OCI-LY7 (cell line): Measurements from ENCODE around the gene OGA. TPM values are rescaled to one million over a fixed set of nuclear protein-coding genes. Genes with fewer than 3 reads are reported as not detected.
"Not testable (repeated sequence)": the region's sequence is repeated elsewhere in the genome, so short reads cannot be mapped to it uniquely, and the experiment has no call there.

ENCODE experiments used
- BruUV-seq: library from RNA; stranded (reverse); fragments of 400-500 nt; replicated peaks from 2 replicates; lab custom pipeline; 2021; lab: Mats Ljungman, UMichigan
- CTCF ChIA-PET: fragments of 300-600 bp; sonication (Branson Sonifier 250); formaldehyde crosslinking; loops from one replicate; lab custom pipeline; 2022; ENCODE audit warnings: antibody characterized with exemption; ENCODE audit not compliant: unreplicated experiment; lab: Charles Lee
- POLR2A ChIA-PET: fragments of 300-600 bp; sonication (Branson Sonifier 250); formaldehyde crosslinking; loops from one replicate; lab custom pipeline; 2022; ENCODE audit warnings: antibody characterized with exemption; lab: Charles Lee
- DNase-seq: peaks from one replicate; pipeline ENCODE4 v3.0.0-alpha.2; 2015; ENCODE audit warnings: low spot score
- H2AFZ ChIP-seq: fragments of 200-600 bp; sonication (generic), shearing (Covaris generic); 2 replicates; pipeline ENCODE4 v1.6.1; 2014; ENCODE audit warnings: mild to moderate bottlenecking, antibody characterized with exemption, low read length, moderate library complexity
- H3K27ac ChIP-seq: fragments of 200-600 bp; sonication (generic); 2 replicates; pipeline ENCODE4 v1.5.1; 2014; ENCODE audit warnings: mixed run types, low read depth, mild to moderate bottlenecking, moderate library complexity, low read length, inconsistent platforms; ENCODE audit not compliant: poor library complexity, severe bottlenecking
- H3K36me3 ChIP-seq: fragments of 200-600 bp; sonication (generic); 2 replicates; pipeline ENCODE4 v1.6.1; 2014; ENCODE audit warnings: mild to moderate bottlenecking, antibody characterized with exemption, low read length, moderate library complexity, mixed read lengths; ENCODE audit not compliant: insufficient read depth
- H3K4me1 ChIP-seq: fragments of 200-600 bp; sonication (generic); 2 replicates; pipeline ENCODE4 v1.5.1; 2014; ENCODE audit warnings: mild to moderate bottlenecking, low read length; ENCODE audit not compliant: insufficient read depth, poor library complexity, severe bottlenecking
- H3K4me2 ChIP-seq: fragments of 200-600 bp; sonication (generic); 2 replicates; pipeline ENCODE4 v1.6.1; 2014; ENCODE audit warnings: mild to moderate bottlenecking, low read length
- H3K4me3 ChIP-seq: fragments of 200-600 bp; sonication (generic); 2 replicates; pipeline ENCODE4 v1.5.1; 2014; ENCODE audit warnings: mild to moderate bottlenecking, low read depth, low read length; ENCODE audit not compliant: poor library complexity, severe bottlenecking
- H3K79me2 ChIP-seq: fragments of 200-600 bp; sonication (generic); 2 replicates; pipeline ENCODE4 v1.6.1; 2016; ENCODE audit warnings: low read depth, mild to moderate bottlenecking, low read length, moderate library complexity, mixed read lengths; ENCODE audit not compliant: insufficient read depth
- H3K9me2 ChIP-seq: fragments of 200-600 bp; sonication (generic); 2 replicates; pipeline ENCODE4 v1.6.1; 2016; ENCODE audit warnings: mild to moderate bottlenecking, low read length, mixed read lengths; ENCODE audit not compliant: insufficient read depth
- H3K9me3 ChIP-seq: fragments of 200-600 bp; sonication (generic); 2 replicates; pipeline ENCODE4 v1.6.1; 2014; ENCODE audit warnings: mild to moderate bottlenecking, mixed run types, low read length, mixed read lengths
- H4K20me1 ChIP-seq: fragments of 200-600 bp; sonication (generic); 2 replicates; pipeline ENCODE4 v1.6.1; 2014; ENCODE audit warnings: mild to moderate bottlenecking, antibody characterized with exemption, low read length, moderate library complexity, mixed read lengths; ENCODE audit not compliant: insufficient read depth
- EZH2phosphoT487 ChIP-seq: fragments of 200-600 bp; sonication (generic); IDR thresholded peaks from 2 replicates; pipeline ENCODE4 v1.6.1; 2018; ENCODE audit warnings: low read depth, borderline replicate concordance, mild to moderate bottlenecking, mixed run types, antibody characterized with exemption, low read length, moderate library complexity, mixed read lengths
- intact Hi-C: fragments of 100-400 bp; cut with micrococcal nuclease; formaldehyde crosslinking; loops from one replicate; pipeline ENCODE4 v1.10.0; 2022; ENCODE audit not compliant: unreplicated experiment
- total RNA-seq, 2 experiments: library from RNA; depleted of rRNA in 1 of 2; stranded (reverse); fragments of >200 nt in 1 of 2; shearing (Covaris generic) in 1 of 2; gene quantifications; 2 replicates each; pipeline ENCODE4 v1.2.3, GENCODE V29; 2014 to 2022
- TF ChIP-seq, protein P1 (sequence below): fragments of 200-600 bp; sonication (generic); conservative IDR thresholded peaks from 2 replicates; pipeline ENCODE4 v1.5.1; 2014; ENCODE audit warnings: mild to moderate bottlenecking, antibody characterized with exemption, low read length, moderate library complexity, mixed read lengths

Gene OGA
- total RNA-seq, 2 experiments from 2014 or later: 65.5 to 109 TPM

DNA sequence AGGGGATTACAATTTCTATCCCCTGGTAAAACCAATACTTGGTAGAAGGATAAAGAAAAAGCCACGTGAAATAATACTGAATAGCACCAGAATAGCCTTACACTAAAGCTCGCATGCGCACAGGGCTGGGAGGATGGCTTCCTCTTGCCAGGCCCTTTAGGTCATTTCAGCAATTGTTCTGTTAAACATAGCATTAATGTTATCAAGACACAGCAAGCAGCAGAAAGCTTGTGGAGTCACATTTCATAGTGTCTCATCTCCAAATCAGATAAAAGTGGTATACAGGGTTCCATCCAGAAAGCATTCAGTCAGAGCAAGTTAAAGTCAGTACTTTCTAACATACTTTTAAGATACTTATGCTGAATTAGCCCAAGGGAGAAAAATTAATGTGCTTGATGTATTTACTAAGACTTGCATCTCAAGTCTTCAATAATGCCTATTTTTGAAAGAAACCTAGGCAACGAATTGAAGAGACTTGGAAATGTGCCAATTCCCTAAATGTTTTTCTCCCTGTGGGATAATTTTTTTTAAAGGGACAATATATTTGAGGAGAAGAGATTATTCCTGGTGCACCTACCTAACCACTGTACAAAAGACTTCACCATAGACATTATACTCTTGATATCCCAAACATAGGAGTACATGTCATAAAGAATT, 20.7 kb downstream of the OGA start:
- ChIA-PET POLR2A (interaction anchor here (0.5 to 1.3 kb wide), 8 partner anchors 10 to 845 kb away, joined by 3 to 8 read pairs (median 4); partner anchors contain the start of gene NPM3), CTCF (no interaction called here)
- no peak overlapping the region for H2AFZ ChIP-seq
- H4K20me1 ChIP-seq: peaks cover 11% of the 10 kb centered on the region; the same call in 1 of the 2 replicates
- no peak for DNase-seq
- intact Hi-C loops: no loop called here
- no peak for TF ChIP-seq EZH2phosphoT487
- TF ChIP-seq, protein P1, sequence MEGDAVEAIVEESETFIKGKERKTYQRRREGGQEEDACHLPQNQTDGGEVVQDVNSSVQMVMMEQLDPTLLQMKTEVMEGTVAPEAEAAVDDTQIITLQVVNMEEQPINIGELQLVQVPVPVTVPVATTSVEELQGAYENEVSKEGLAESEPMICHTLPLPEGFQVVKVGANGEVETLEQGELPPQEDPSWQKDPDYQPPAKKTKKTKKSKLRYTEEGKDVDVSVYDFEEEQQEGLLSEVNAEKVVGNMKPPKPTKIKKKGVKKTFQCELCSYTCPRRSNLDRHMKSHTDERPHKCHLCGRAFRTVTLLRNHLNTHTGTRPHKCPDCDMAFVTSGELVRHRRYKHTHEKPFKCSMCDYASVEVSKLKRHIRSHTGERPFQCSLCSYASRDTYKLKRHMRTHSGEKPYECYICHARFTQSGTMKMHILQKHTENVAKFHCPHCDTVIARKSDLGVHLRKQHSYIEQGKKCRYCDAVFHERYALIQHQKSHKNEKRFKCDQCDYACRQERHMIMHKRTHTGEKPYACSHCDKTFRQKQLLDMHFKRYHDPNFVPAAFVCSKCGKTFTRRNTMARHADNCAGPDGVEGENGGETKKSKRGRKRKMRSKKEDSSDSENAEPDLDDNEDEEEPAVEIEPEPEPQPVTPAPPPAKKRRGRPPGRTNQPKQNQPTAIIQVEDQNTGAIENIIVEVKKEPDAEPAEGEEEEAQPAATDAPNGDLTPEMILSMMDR: no peak
- no TSS peak for BruUV-seq
- peaks cover 100% of the 10 kb centered on the region for H3K36me3 ChIP-seq
- H3K4me3 ChIP-seq: no peak overlapping the region
- peaks cover 22% of the 10 kb centered on the region for H3K79me2 ChIP-seq
- no peaks in the 10 kb centered on the region for H3K9me3 ChIP-seq
- H3K4me1 ChIP-seq: no peaks in the 10 kb centered on the region
- no peak overlapping the region for H3K4me2 ChIP-seq
- no peaks in the 10 kb centered on the region for H3K9me2 ChIP-seq
- no peak overlapping the region for H3K27ac ChIP-seq

DNA sequence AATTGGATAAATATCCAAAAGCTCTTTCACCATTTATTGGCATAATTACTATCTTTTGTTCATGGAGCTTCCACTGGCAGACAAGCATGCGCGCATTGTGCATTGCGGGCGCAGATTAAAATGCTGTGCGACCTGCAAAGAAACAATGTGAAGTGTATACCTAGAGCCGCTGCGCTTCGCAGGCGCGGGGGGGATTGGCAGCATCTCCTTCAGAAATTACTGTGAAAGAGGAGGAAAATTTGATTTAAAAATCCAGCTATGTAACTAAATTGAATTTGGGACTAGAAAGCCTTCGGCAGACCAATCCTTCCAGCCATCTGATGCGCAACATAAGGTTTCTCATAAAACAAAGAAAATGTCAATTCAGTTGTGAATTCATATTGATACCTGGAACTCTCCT, 24.7 kb downstream of the OGA start:
- H3K9me3 ChIP-seq: no peaks in the 10 kb centered on the region
- peaks cover 98% of the 10 kb centered on the region for H3K36me3 ChIP-seq
- H3K4me2 ChIP-seq: no peak overlapping the region
- no peaks in the 10 kb centered on the region for H3K9me2 ChIP-seq
- no peak for DNase-seq
- no TSS peak for BruUV-seq
- H3K27ac ChIP-seq: no peak overlapping the region
- CTCF ChIA-PET: no interaction called here
- no peaks in the 10 kb centered on the region for H3K4me1 ChIP-seq
- H2AFZ ChIP-seq: no peak overlapping the region
- intact Hi-C loops: no loop called here
- H3K4me3 ChIP-seq: no peak overlapping the region
- POLR2A ChIA-PET: interaction anchor here (0.7 kb wide), 1 partner anchor 261 kb away, joined by 3 read pairs; no protein-coding TSS in a partner anchor
- H4K20me1 ChIP-seq: peaks cover 11% of the 10 kb centered on the region; the same call in 1 of the 2 replicates
- H3K79me2 ChIP-seq: peaks cover 12% of the 10 kb centered on the region
- TF ChIP-seq, protein P1: no peak
- TF ChIP-seq EZH2phosphoT487: no peak

DNA sequence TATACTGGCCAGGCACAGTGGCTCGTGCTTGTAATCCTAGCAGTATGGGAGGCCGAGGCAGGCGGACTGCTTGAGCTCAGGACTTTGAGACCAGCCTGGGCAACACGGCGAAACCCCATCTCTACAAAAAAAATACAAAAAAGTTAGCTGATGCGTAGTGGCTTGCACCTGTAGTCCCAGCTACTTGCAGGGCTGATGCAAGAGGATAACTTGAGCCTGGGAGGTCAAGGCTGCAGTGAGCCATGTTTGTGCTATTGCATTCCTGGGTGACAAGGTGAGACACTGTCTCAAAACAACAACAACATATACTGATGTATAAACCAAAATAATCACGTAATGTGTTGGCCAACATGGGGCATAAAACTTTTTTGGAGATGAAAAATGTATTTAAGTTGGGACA, 28.6 kb downstream of the OGA start:
- peaks cover 94% of the 10 kb centered on the region for H3K36me3 ChIP-seq
- intact Hi-C loops: loop anchor here (10.0 kb wide), 1 partner anchor 575 kb away; no protein-coding TSS in a partner anchor

DNA sequence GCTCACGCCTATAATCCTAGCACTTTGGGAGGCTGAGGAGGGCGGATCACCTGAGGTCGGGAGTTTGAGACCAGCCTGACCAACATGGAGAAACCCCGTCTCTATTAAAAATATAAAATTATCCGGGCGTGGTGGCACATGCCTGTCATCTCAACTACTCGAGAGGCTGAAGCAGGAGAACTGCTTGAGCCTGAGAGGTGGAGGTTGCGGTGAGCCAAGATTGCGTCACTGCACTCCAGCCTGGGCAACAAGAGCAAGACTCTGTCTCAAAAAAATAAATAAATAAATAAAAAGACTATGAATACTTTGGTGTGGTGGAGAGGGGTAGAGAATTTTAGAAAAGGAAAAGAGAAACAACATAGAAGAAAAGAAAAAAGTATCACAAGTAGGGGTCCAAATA, 29.0 kb downstream of the OGA start:
- H2AFZ ChIP-seq, CTCF ChIA-PET, H3K9me3 ChIP-seq, H3K9me2 ChIP-seq, POLR2A ChIA-PET, H4K20me1 ChIP-seq, H3K4me3 ChIP-seq, BruUV-seq, H3K4me1 ChIP-seq, DNase-seq, H3K79me2 ChIP-seq, H3K4me2 ChIP-seq, H3K27ac ChIP-seq: not testable (repeated sequence)
- H3K36me3 ChIP-seq: peaks cover 94% of the 10 kb centered on the region
- intact Hi-C loops: loop anchor here (10.0 kb wide), 1 partner anchor 574 kb away; no protein-coding TSS in a partner anchor

More for the DNA sequence above, 28.6 kb downstream of the OGA start:
- ChIA-PET POLR2A (interaction anchor here (0.7 kb wide), 2 partner anchors 482 to 1387 kb away, joined by 5 to 6 read pairs; no protein-coding TSS in a partner anchor), CTCF (no interaction called here)
- H3K27ac ChIP-seq: no peak overlapping the region
- TF ChIP-seq, protein P1: no peak
- TF ChIP-seq EZH2phosphoT487: no peak
- BruUV-seq: no TSS peak
- no peak overlapping the region for H3K4me2 ChIP-seq
- no peaks in the 10 kb centered on the region for H3K9me3 ChIP-seq
- H4K20me1 ChIP-seq: 0 out of 2 replicates have a peak, but pooled peaks cover 2% of the 10 kb centered on the region
- no peaks in the 10 kb centered on the region for H3K4me1 ChIP-seq
- no peaks in the 10 kb centered on the region for H3K79me2 ChIP-seq
- H3K9me2 ChIP-seq: no peaks in the 10 kb centered on the region
- DNase-seq: no peak
- H2AFZ ChIP-seq: no peak overlapping the region
- no peak overlapping the region for H3K4me3 ChIP-seq
